GM23248 (cell line): ENCODE measurements around the gene ZSCAN20.

Experiments used
- EZH2 ChIP-seq: fragments of 200-600 bp; sonication (generic); IDR thresholded peaks from 2 replicates; pipeline ENCODE4 v1.6.1; 2018; ENCODE audit warnings: antibody characterized with exemption, mild to moderate bottlenecking; ENCODE audit not compliant: insufficient read depth, poor library complexity, severe bottlenecking
- EZH2phosphoT487 ChIP-seq: fragments of 200-600 bp; sonication (generic); IDR thresholded peaks from 2 replicates; pipeline ENCODE4 v1.6.1; 2018; ENCODE audit warnings: antibody characterized with exemption, moderate library complexity, mild to moderate bottlenecking, low read depth; ENCODE audit not compliant: insufficient read depth

DNA sequence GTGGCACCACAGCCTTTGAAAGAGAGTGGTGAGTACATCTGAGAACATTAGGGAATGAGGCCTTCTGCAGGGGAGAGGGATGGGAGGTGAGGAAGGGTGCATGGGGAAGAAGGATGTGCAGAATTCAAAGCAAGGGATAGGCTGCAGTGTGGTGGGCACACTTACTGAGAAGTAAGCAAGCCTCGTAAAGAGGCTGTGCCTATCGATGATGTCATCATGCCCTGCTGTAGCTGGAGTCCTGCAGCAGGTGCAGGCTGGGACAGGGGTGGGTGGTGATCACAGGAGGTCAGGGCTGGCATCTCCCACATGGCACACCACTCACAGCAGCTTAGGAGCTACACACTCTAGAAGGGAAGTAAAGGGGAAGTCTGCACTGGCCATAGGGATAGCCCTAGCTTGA is 16.2 kb downstream of the ZSCAN20 start:
- TF ChIP-seq EZH2, result no peak
- no peak for TF ChIP-seq EZH2phosphoT487
